Thyroid gland (tissue), 4 donors: ENCODE data around the gene SNX14.

Experiments used
- CTCF ChIP-seq, 6 experiments: fragments of 200-600 bp in 3 of 6; fragments of 450-650 bp in 3 of 6; sonication (generic) in 3 of 6; IDR thresholded peaks; one replicate each; pipeline ENCODE4 v1.5.1; 2016 to 2019; ENCODE audit warnings: antibody characterized with exemption in 6 of 6, mild to moderate bottlenecking in 2 of 6, inconsistent platforms in 1 of 6, moderate library complexity in 1 of 6
- POLR2A ChIP-seq, 2 donors: fragments of 450-650 bp; IDR thresholded peaks; one replicate each; pipeline ENCODE4 v1.6.1; 2017; ENCODE audit warnings: antibody characterized with exemption in 2 of 2, mild to moderate bottlenecking in 2 of 2, moderate library complexity in 1 of 2

GRCh38 chr6:85462673-85463072 is 131.0 kb downstream of the SNX14 start:
- TF ChIP-seq CTCF (IDR thresholded peaks at IDR 0.05) = no peak
- no peak for TF ChIP-seq POLR2A (IDR thresholded peaks at IDR 0.05)
